Tibial nerve (tissue), 3 donors: ENCODE measurements around the gene LRTM2.

Experiments used
- POLR2A ChIP-seq, 2 donors: fragments of 450-650 bp; IDR thresholded peaks; one replicate each; pipeline ENCODE4 v1.6.1; 2017; ENCODE audit warnings: antibody characterized with exemption in 2 of 2, mild to moderate bottlenecking in 2 of 2, moderate library complexity in 2 of 2
- TF ChIP-seq, protein P1 (sequence below), 5 experiments: fragments of 200-600 bp in 3 of 5; fragments of 450-650 bp in 2 of 5; sonication (generic) in 3 of 5; IDR thresholded peaks; one replicate each; pipeline ENCODE4 v1.5.1; 2016 to 2019; ENCODE audit warnings: antibody characterized with exemption in 5 of 5, mild to moderate bottlenecking in 3 of 5, moderate library complexity in 2 of 5

DNA sequence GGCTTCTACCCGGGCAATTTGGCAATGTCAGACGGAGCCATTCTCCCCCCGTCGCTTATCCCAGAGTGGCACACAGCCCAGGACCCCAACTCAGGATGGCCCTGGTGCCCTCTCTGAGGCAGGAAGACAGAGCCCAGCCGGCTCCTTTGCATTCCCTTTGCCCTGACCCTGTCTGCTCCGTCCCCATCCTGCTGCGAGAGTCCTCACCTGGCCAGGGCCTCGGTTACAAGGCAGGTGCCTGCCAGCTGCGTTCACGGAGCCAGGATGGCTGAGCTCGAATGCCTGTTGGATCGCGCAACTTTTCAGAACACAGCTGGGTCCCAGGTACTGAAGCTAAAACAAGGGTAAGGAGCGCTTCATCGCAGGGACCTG, 18.6 kb downstream of the LRTM2 start:
- TF ChIP-seq, protein P1, sequence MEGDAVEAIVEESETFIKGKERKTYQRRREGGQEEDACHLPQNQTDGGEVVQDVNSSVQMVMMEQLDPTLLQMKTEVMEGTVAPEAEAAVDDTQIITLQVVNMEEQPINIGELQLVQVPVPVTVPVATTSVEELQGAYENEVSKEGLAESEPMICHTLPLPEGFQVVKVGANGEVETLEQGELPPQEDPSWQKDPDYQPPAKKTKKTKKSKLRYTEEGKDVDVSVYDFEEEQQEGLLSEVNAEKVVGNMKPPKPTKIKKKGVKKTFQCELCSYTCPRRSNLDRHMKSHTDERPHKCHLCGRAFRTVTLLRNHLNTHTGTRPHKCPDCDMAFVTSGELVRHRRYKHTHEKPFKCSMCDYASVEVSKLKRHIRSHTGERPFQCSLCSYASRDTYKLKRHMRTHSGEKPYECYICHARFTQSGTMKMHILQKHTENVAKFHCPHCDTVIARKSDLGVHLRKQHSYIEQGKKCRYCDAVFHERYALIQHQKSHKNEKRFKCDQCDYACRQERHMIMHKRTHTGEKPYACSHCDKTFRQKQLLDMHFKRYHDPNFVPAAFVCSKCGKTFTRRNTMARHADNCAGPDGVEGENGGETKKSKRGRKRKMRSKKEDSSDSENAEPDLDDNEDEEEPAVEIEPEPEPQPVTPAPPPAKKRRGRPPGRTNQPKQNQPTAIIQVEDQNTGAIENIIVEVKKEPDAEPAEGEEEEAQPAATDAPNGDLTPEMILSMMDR (IDR thresholded peaks at IDR 0.05) = no peak
- TF ChIP-seq POLR2A (IDR thresholded peaks at IDR 0.05) = no peak
